GM18505 (cell line): ENCODE data around the gene CCDC39.
"Not testable (repeated sequence)": the region's sequence is repeated elsewhere in the genome, so short reads cannot be mapped to it uniquely, and the experiment has no call there.

Experiments
- ATAC-seq: cut with Tn5 transposase; IDR thresholded peaks from one replicate; pipeline ENCODE4 v1.9.1; 2021; ENCODE audit not compliant: unreplicated experiment
- POLR2A ChIP-seq: IDR thresholded peaks from 4 replicates; pipeline ENCODE4 v1.6.1; 2011; ENCODE audit warnings: borderline replicate concordance; ENCODE audit not compliant: insufficient read depth, insufficient read length; ENCODE audit errors: extremely low read depth

CCDC39 gene

GRCh38 chr3:180661444-180661843 is 17.8 kb downstream of the CCDC39 start:
- ATAC-seq = no peak
- TF ChIP-seq POLR2A = no peak

- no peak for TF ChIP-seq POLR2A
These were observed 22.2 kb downstream of the CCDC39 start for GRCh38 chr3:180657094-180657493.

GRCh38 chr3:180656406-180656805 is 22.9 kb downstream of the CCDC39 start:
- no peak for ATAC-seq

More at GRCh38 chr3:180657094-180657493, 22.2 kb downstream of the CCDC39 start:
- no peak for ATAC-seq

GRCh38 chr3:180646187-180646790 is 33.0 kb downstream of the CCDC39 start:
- ATAC-seq = no peak
- TF ChIP-seq POLR2A = no peak

More at GRCh38 chr3:180656406-180656805, 22.9 kb downstream of the CCDC39 start:
- no peak for TF ChIP-seq POLR2A

GRCh38 chr3:180640987-180641386 is 38.3 kb downstream of the CCDC39 start:
- no peak for TF ChIP-seq POLR2A
- ATAC-seq = no peak

GRCh38 chr3:180633722-180634121 is 45.6 kb downstream of the CCDC39 start:
- no peak for ATAC-seq
- TF ChIP-seq POLR2A = no peak

GRCh38 chr3:180631317-180631716 is 48.0 kb downstream of the CCDC39 start:
- TF ChIP-seq POLR2A = no peak
- ATAC-seq = no peak

- TF ChIP-seq POLR2A = no peak
- ATAC-seq = no peak
These were observed 48.9 kb downstream of the CCDC39 start for GRCh38 chr3:180630371-180630770.

GRCh38 chr3:180626844-180627243 is 52.4 kb downstream of the CCDC39 start:
- ATAC-seq = peak; percentile 92
- no peak for TF ChIP-seq POLR2A

GRCh38 chr3:180624714-180625113 is 54.6 kb downstream of the CCDC39 start:
- ATAC-seq = peak; percentile 59
- no peak for TF ChIP-seq POLR2A

- ATAC-seq = no peak
- no peak for TF ChIP-seq POLR2A
These were observed 59.6 kb downstream of the CCDC39 start for GRCh38 chr3:180619723-180620122.

GRCh38 chr3:180618563-180618962 is 60.7 kb downstream of the CCDC39 start:
- not testable (repeated sequence) for ATAC-seq

- TF ChIP-seq POLR2A = no peak
These were observed 62.2 kb downstream of the CCDC39 start for GRCh38 chr3:180617049-180617448.

GRCh38 chr3:180615954-180616353 is 63.3 kb downstream of the CCDC39 start:
- no peak for TF ChIP-seq POLR2A
- ATAC-seq = no peak

More at GRCh38 chr3:180617049-180617448, 62.2 kb downstream of the CCDC39 start:
- ATAC-seq = no peak

GRCh38 chr3:180612364-180612763 is 66.9 kb downstream of the CCDC39 start:
- no peak for ATAC-seq
- TF ChIP-seq POLR2A = no peak
